H1 (cell line): ENCODE results near the gene SLC35B2. TPM values are rescaled to one million over a fixed set of nuclear protein-coding genes. Genes with fewer than 3 reads are reported as not detected.

ENCODE experiments used
- CTCF ChIA-PET: fragments of 300-600 bp; sonication (Branson Sonifier 250); formaldehyde crosslinking; loops from one replicate; lab custom pipeline; 2021; ENCODE audit not compliant: partially characterized antibody; lab: Charles Lee
- POLR2A ChIA-PET: fragments of 300-600 bp; sonication (Branson Sonifier 250); formaldehyde crosslinking; loops from one replicate; lab custom pipeline; 2021; ENCODE audit warnings: inconsistent platforms; ENCODE audit not compliant: partially characterized antibody; lab: Charles Lee
- DNase-seq, 2 experiments: peaks; one replicate each; pipeline versions ENCODE4 v3.0.0 to v3.0.0-alpha.2; 2010 to 2022; ENCODE audit warnings: low spot score in 2 of 2, low read depth in 1 of 2, mixed read lengths in 1 of 2
- FAIRE-seq: peaks from 2 replicates; lab custom pipeline; 2011; peaks lifted over from hg19 to GRCh38; lab: Jason Lieb, UNC
- H2AFZ ChIP-seq: 2 replicates; pipeline ENCODE4 v1.8.1; 2012; ENCODE audit warnings: low read length, inconsistent platforms
- H2AK5ac ChIP-seq: 2 replicates; pipeline ENCODE4 v1.6.1; 2013; ENCODE audit warnings: low read depth, low read length
- H2BK120ac ChIP-seq: replicated peaks from 2 replicates; pipeline ENCODE3; 2013; ENCODE audit warnings: low read depth, low read length, inconsistent platforms
- H2BK12ac ChIP-seq: 2 replicates; pipeline ENCODE4 v1.6.1; 2013; ENCODE audit warnings: low read depth, low read length
- H2BK15ac ChIP-seq: 2 replicates; pipeline ENCODE4 v1.6.1; 2013; ENCODE audit warnings: low read length
- H2BK20ac ChIP-seq: 2 replicates; pipeline ENCODE4 v1.6.1; 2013; ENCODE audit warnings: low read length
- H2BK5ac ChIP-seq: 2 replicates; pipeline ENCODE4 v1.6.1; 2013; ENCODE audit warnings: low read depth, low read length
- H3K14ac ChIP-seq: 2 replicates; pipeline ENCODE4 v1.6.1; 2013; ENCODE audit warnings: inconsistent platforms; ENCODE audit not compliant: insufficient read length
- H3K18ac ChIP-seq: 2 replicates; pipeline ENCODE4 v1.6.1; 2013; ENCODE audit warnings: low read length; ENCODE audit errors: extremely low read depth
- H3K23ac ChIP-seq: 2 replicates; pipeline ENCODE4 v1.6.1; 2013; ENCODE audit warnings: inconsistent platforms; ENCODE audit not compliant: insufficient read length
- H3K23me2 ChIP-seq: 2 replicates; pipeline ENCODE4 v1.6.1; 2013; ENCODE audit warnings: low read depth, low read length
- H3K27ac ChIP-seq: 2 replicates; pipeline ENCODE4 v1.6.1; 2011; ENCODE audit warnings: low read depth, low read length, inconsistent platforms
- H3K27me3 ChIP-seq, 4 experiments: replicated peaks in 1 of 4; 1 replicate in 1 of 4; 2 replicates in 3 of 4; pipeline versions ENCODE4 v1.6.1 to v1.8.1; 2011 to 2013; ENCODE audit warnings: low read length in 3 of 4, mild to moderate bottlenecking in 3 of 4, inconsistent platforms in 2 of 4, mixed read lengths in 2 of 4, moderate library complexity in 1 of 4; ENCODE audit not compliant: control insufficient read depth in 3 of 4, insufficient read depth in 3 of 4; ENCODE audit errors: extremely low read depth in 1 of 4
- H3K36me3 ChIP-seq, 4 experiments: 2 replicates each; pipeline versions ENCODE4 v1.6.1 to v1.8.1; 2011 to 2013; ENCODE audit warnings: mild to moderate bottlenecking in 4 of 4, low read length in 3 of 4, moderate library complexity in 2 of 4, control low read depth in 1 of 4, inconsistent platforms in 1 of 4; ENCODE audit not compliant: insufficient read depth in 4 of 4, control insufficient read depth in 2 of 4
- H3K4ac ChIP-seq: replicated peaks from 2 replicates; pipeline ENCODE3; 2013; ENCODE audit warnings: low read length, low read depth, mixed read lengths, inconsistent platforms; ENCODE audit not compliant: insufficient read length
- H3K4me1 ChIP-seq, 4 experiments: replicated peaks in 1 of 4; 1 replicate in 1 of 4; 2 replicates in 3 of 4; pipeline versions ENCODE4 v1.6.1 to v1.8.1; 2011 to 2013; ENCODE audit warnings: low read length in 3 of 4, inconsistent platforms in 2 of 4, mixed read lengths in 1 of 4; ENCODE audit not compliant: insufficient read depth in 4 of 4, control insufficient read depth in 3 of 4
- H3K4me2 ChIP-seq, 2 experiments: 2 replicates each; pipeline versions ENCODE4 v1.6.1 to v1.8.1; 2011 to 2013; ENCODE audit warnings: low read depth in 2 of 2, low read length in 2 of 2, control low read depth in 1 of 2, inconsistent platforms in 1 of 2, mild to moderate bottlenecking in 1 of 2; ENCODE audit not compliant: insufficient read depth in 1 of 2
- H3K4me3 ChIP-seq, 4 experiments: fragments of 200-600, 300-600 bp in 1 of 4; sonication (generic), shearing (Covaris generic), sonication (Bioruptor Twin) in 1 of 4; 2 replicates each; pipeline versions ENCODE4 v1.5.1 to v1.8.1; 2011 to 2016; ENCODE audit warnings: low read length in 4 of 4, low read depth in 3 of 4, control low read depth in 2 of 4, inconsistent platforms in 2 of 4, mild to moderate bottlenecking in 2 of 4, mixed read lengths in 1 of 4, moderate library complexity in 1 of 4; ENCODE audit not compliant: insufficient read depth in 2 of 4; ENCODE audit errors: extremely low read depth in 1 of 4
- H3K56ac ChIP-seq: replicated peaks from 2 replicates; pipeline ENCODE3; 2013; ENCODE audit warnings: low read depth, mild to moderate bottlenecking, mixed read lengths, low read length, inconsistent platforms; ENCODE audit not compliant: insufficient read length
- H3K79me1 ChIP-seq: 2 replicates; pipeline ENCODE4 v1.6.1; 2013; ENCODE audit warnings: low read depth, low read length, control low read depth
- H3K79me2 ChIP-seq, 2 experiments: 2 replicates each; pipeline versions ENCODE4 v1.6.1 to v1.8.1; 2012 to 2013; ENCODE audit warnings: low read length in 2 of 2, mild to moderate bottlenecking in 2 of 2, inconsistent platforms in 1 of 2; ENCODE audit not compliant: insufficient read depth in 2 of 2, control insufficient read depth in 1 of 2
- H3K9ac ChIP-seq, 4 experiments: replicated peaks in 1 of 4; 1 replicate in 1 of 4; 2 replicates in 3 of 4; pipeline versions ENCODE4 v1.6.1 to v1.8.1; 2011 to 2013; ENCODE audit warnings: low read depth in 3 of 4, low read length in 3 of 4, control low read depth in 2 of 4, mild to moderate bottlenecking in 2 of 4, moderate library complexity in 2 of 4, inconsistent platforms in 1 of 4; ENCODE audit errors: extremely low read depth in 1 of 4
- H3K9me3 ChIP-seq, 2 experiments: 2 replicates each; pipeline versions ENCODE4 v1.6.1 to v1.8.1; 2012 to 2013; ENCODE audit warnings: mild to moderate bottlenecking in 2 of 2, moderate library complexity in 2 of 2, control low read depth in 1 of 2, inconsistent platforms in 1 of 2, low read depth in 1 of 2, low read length in 1 of 2, mixed read lengths in 1 of 2; ENCODE audit not compliant: insufficient read depth in 2 of 2
- H4K20me1 ChIP-seq, 2 experiments: replicated peaks in 1 of 2; 2 replicates each; pipeline versions ENCODE3 to v1.8.1; 2011 to 2013; ENCODE audit warnings: inconsistent platforms in 2 of 2, low read length in 2 of 2, mild to moderate bottlenecking in 1 of 2; ENCODE audit not compliant: insufficient read depth in 2 of 2, control insufficient read depth in 1 of 2
- H4K5ac ChIP-seq: 2 replicates; pipeline ENCODE4 v1.6.1; 2013; ENCODE audit warnings: low read length, low read depth, mixed read lengths, inconsistent platforms; ENCODE audit not compliant: insufficient read length
- H4K8ac ChIP-seq: 2 replicates; pipeline ENCODE4 v1.8.0; 2013; ENCODE audit warnings: mild to moderate bottlenecking, moderate library complexity, low read length, inconsistent platforms; ENCODE audit not compliant: insufficient read depth; ENCODE audit errors: extremely low read depth
- H4K91ac ChIP-seq: replicated peaks from 2 replicates; pipeline ENCODE3; 2013; ENCODE audit warnings: low read length, mixed read lengths, inconsistent platforms; ENCODE audit not compliant: insufficient read length
- BACH1 ChIP-seq: IDR thresholded peaks from 2 replicates; pipeline ENCODE4 v1.6.1; 2012; ENCODE audit warnings: low read length, improper control_type of control experiment
- BCL11A ChIP-seq, 2 experiments: IDR thresholded peaks; one replicate each; pipeline ENCODE4 v1.6.1; 2011; ENCODE audit warnings: low read depth in 2 of 2, low read length in 2 of 2, mild to moderate bottlenecking in 2 of 2
- EGR1 ChIP-seq: IDR thresholded peaks from 2 replicates; pipeline ENCODE4 v1.6.1; 2011; ENCODE audit warnings: low read depth, low read length, borderline replicate concordance
- FOSL1 ChIP-seq: IDR thresholded peaks from 2 replicates; pipeline ENCODE4 v1.6.1; 2011; ENCODE audit warnings: mild to moderate bottlenecking, low read depth, low read length, moderate library complexity; ENCODE audit not compliant: insufficient read depth
- GTF2F1 ChIP-seq: IDR thresholded peaks from 2 replicates; pipeline ENCODE4 v1.6.1; 2012; ENCODE audit warnings: low read depth, low read length, improper control_type of control experiment, borderline replicate concordance
- PHF8 ChIP-seq: fragments of 200-600 bp; sonication (generic); conservative IDR thresholded peaks from 2 replicates; pipeline ENCODE4 v1.7.1; 2012; ENCODE audit warnings: low read depth, mild to moderate bottlenecking, inconsistent platforms, low read length, moderate library complexity
- SAP30 ChIP-seq: fragments of 300-600 bp; sonication (generic); IDR thresholded peaks from 2 replicates; pipeline ENCODE4 v1.7.1; 2012; ENCODE audit warnings: low read length, moderate library complexity, mild to moderate bottlenecking, inconsistent platforms; ENCODE audit not compliant: insufficient read depth, insufficient replicate concordance
- SP1 ChIP-seq: IDR thresholded peaks from 2 replicates; pipeline ENCODE4 v1.6.1; 2011; ENCODE audit warnings: low read depth, low read length
- SRF ChIP-seq: IDR thresholded peaks from 2 replicates; pipeline ENCODE4 v1.6.1; 2011; ENCODE audit warnings: mild to moderate bottlenecking, low read depth, low read length, moderate library complexity
- SUZ12 ChIP-seq: fragments of 200-600 bp; sonication (generic); IDR thresholded peaks from 2 replicates; pipeline ENCODE4 v1.6.1; 2012; ENCODE audit warnings: mild to moderate bottlenecking, inconsistent platforms, low read length, moderate library complexity, mixed read lengths
- TAF7 ChIP-seq: optimal IDR thresholded peaks from 2 replicates; pipeline ENCODE3; 2011; ENCODE audit warnings: low read depth, mild to moderate bottlenecking, inconsistent platforms, low read length, moderate library complexity, borderline replicate concordance
- TCF12 ChIP-seq: IDR thresholded peaks from 2 replicates; pipeline ENCODE4 v1.6.1; 2011; ENCODE audit warnings: low read depth, mild to moderate bottlenecking, low read length
- WGBS, 2 experiments: shearing (Covaris generic) in 1 of 2; methylation state at CpG; one replicate each; pipeline versions ENCODE4 v1.1.6 to v1.1.7; 2013 to 2015; ENCODE audit warnings: low lambda C conversion rate in 2 of 2, mixed read lengths in 2 of 2, inconsistent platforms in 1 of 2, low coverage in 1 of 2, missing lambda C conversion rate in 1 of 2; ENCODE audit not compliant: insufficient replicate concordance in 2 of 2, insufficient coverage in 1 of 2, insufficient read length in 1 of 2; ENCODE audit errors: extremely low coverage in 1 of 2, missing lambda C conversion rate in 1 of 2; 5-methylcytosine and 5-hydroxymethylcytosine counted together
- polyA plus RNA-seq, 7 experiments: library from polyadenylated mRNA; depleted of rRNA in 3 of 7; stranded (reverse) in 5 of 7; unstranded in 2 of 7; fragments of >200 nt in 5 of 7; fragments of 200-250 nt in 2 of 7; gene quantifications; 1 replicate in 5 of 7; 2 replicates in 1 of 7; 4 replicates in 1 of 7; pipeline versions ENCODE4 v1.2.1 to v1.2.3, GENCODE V29; 2011 to 2013; ENCODE audit warnings: missing spikeins in 2 of 7, mixed read lengths in 2 of 7
- total RNA-seq: library from RNA; stranded (reverse); fragmentation: NEBNext Ultra II Directional; extraction: Animal tissue kit (Norgen Biotek cat#: 25700); gene quantifications from 2 replicates; pipeline ENCODE4 v1.2.1, GENCODE V29; 2021

Gene SLC35B2
- total and polyA plus RNA-seq, 2 of the 8 experiments (the other 6 are each of a cell fraction or from before 2014, with no cell fraction given) = 29.5 to 65.0 TPM

- 12% methylated on average over 5 of the region's 5 CpGs; no CpG with 5 or more reads in 1 of the 2 experiments for WGBS, 2 experiments
- POLR2A ChIA-PET = interaction anchor here (1.1 to 12.0 kb wide), 16 partner anchors 10 to 74 kb away, joined by 3 to 138 read pairs (median 10); partner anchors contain the start of genes AARS2, HSP90AB1, SLC35B2 and SPATS1
- Histone ChIP-seq H3K27ac (no peak overlapping the region), H2BK12ac (peak overlapping the region; percentile 82; the same call in 1 of the 2 replicates), H4K20me1 (peaks cover 1 to 2% of the 10 kb centered on the region in 2 experiments), H3K23me2 (peaks cover 14% of the 10 kb centered on the region), H3K4me2 (peak overlapping the region; percentile 4 to 57; a peak in 3 of 4 replicates), H2AK5ac (no peak overlapping the region), H2BK5ac (no peak overlapping the region), H3K36me3 (no peaks in the 10 kb centered on the region), H3K79me1 (peaks cover 3% of the 10 kb centered on the region; the same call in 1 of the 2 replicates), H3K18ac (no peak overlapping the region; the same call in 1 of the 2 replicates), H3K14ac (no peak overlapping the region), H3K23ac (no peak overlapping the region), H4K5ac (no peak overlapping the region), H3K79me2 (peaks cover 0 to 10% of the 10 kb centered on the region in 2 experiments; a peak in 1 of 4 replicates), H2BK15ac (peak overlapping the region; percentile 73; the same call in 1 of the 2 replicates), H4K91ac (peak overlapping the region; percentile 10), H4K8ac (no peak overlapping the region), H3K56ac (no peak overlapping the region), H3K9me3 (no peaks in the 10 kb centered on the region), H3K4me3 (peak overlapping the region in 3 of 4 experiments; percentile 7 to 43 (median 17); a peak in 4 of 8 replicates), H3K27me3 (peaks cover 0 to 3% (median 0%) of the 10 kb centered on the region in 4 experiments; a peak in 2 of 7 replicates), H2BK20ac (no peak overlapping the region), H2AFZ (0 out of 2 replicates have a peak overlapping the region, but pooled peaks have one; percentile 36), H3K9ac (no peak overlapping the region), H3K4ac (no peak overlapping the region), H2BK120ac (no peak overlapping the region), H3K4me1 (peaks cover 16 to 46% (median 22%) of the 10 kb centered on the region in 4 experiments)
- CTCF ChIA-PET = interaction anchor here (0.6 to 19.0 kb wide), 32 partner anchors 11 to 190 kb away, joined by 3 to 330 read pairs (median 6); partner anchors contain the start of genes AARS2, HSP90AB1, SLC35B2 and SPATS1
- DNase-seq (peak in 1 of 2 experiments; percentile 89), FAIRE-seq (peak; percentile 94)
- TF ChIP-seq TAF7 = no peak
- TF ChIP-seq TCF12 = peak; percentile 97
- peak; percentile 42 for TF ChIP-seq SAP30
- TF ChIP-seq BACH1 = no peak
- TF ChIP-seq BCL11A (IDR thresholded peaks at IDR 0.05; ENCODE audit: low read depth in 2 of 2, low read length in 2 of 2) = no peak
- TF ChIP-seq EGR1 = peak; percentile 23
- no peak for TF ChIP-seq GTF2F1
- no peak for TF ChIP-seq SP1
- TF ChIP-seq SRF = peak; percentile 47; the same call in 1 of the 2 replicates
- no peak for TF ChIP-seq FOSL1
- TF ChIP-seq SUZ12 = no peak
- no peak for TF ChIP-seq PHF8
These were observed 10.8 kb upstream of the SLC35B2 start for GRCh38 chr6:44268095-44268628.
